Islet of Langerhans (tissue), 1 donor: ENCODE data around the gene VAMP1.
"Not testable (repeated sequence)": the region's sequence is repeated elsewhere in the genome, so short reads cannot be mapped to it uniquely, and the experiment has no call there.

Experiments used
- FAIRE-seq: peaks from one replicate; lab custom pipeline; 2011; peaks lifted over from hg19 to GRCh38; lab: Jason Lieb, UNC

Gene VAMP1

DNA sequence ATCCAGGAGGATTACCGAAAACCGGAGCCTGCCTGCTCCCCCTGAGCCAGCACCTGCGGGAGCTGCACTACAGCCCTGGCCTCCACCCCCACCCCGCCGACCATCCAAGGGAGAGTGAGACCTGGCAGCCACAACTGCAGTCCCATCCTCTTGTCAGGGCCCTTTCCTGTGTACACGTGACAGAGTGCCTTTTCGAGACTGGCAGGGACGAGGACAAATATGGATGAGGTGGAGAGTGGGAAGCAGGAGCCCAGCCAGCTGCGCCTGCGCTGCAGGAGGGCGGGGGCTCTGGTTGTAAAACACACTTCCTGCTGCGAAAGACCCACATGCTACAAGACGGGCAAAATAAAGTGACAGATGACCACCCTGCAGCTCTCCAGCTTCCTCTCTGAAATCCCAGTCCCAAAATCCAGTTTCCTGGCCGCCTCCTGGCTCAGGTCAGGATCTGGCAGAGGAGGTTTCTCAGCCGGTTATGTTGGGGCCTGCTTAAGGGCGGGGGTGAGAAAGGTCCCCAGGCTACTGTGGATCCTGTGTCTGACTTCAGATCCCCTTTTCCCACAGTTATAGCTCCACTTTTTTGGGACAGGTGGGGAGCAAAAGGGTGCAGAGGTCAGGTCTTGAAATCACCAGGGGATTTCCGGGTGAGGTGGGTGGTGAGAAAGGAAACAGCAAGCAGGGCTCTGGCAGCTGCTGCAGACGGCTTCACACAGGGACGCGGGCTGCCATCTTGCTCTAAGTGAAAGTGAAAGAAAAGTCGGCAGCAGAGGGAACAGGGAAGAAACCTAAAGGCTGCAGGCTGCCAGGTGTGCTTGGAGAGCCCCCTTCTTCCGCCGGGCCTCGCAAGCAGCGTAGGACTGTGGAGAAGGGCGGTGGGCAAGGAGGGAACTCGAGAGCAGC, 18.9 kb downstream of the VAMP1 start, which contains the start of gene TAPBPL:
Gene TAPBPL, plus strand, starts transcription at position 695 of the 897 bp plus-strand sequence. CDS start 207 bp downstream, outside the sequence.
- FAIRE-seq = peak; percentile 9

DNA sequence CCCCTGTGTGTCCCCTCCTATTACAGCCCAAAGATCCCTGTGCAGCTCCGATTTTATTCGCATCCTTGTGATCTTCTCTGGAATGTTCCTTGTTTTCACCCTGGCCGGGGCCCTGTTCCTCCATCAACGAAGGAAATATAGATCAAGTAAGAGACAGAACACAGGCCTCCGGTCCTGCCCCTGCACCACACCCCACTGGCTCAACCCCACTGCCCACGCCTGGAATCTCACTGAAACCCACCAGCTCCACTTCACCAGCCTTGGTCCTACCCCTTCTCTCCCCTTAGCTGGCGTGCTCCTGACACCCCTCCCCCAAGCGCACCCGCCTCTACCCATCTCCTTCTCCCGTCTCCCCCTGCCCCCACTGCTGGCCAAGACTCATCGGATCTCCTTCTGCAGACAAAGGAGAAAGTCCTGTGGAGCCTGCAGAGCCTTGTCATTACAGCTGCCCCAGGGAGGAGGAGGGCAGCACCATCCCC, 19.6 kb downstream of the VAMP1 start:
- FAIRE-seq = no peak

DNA sequence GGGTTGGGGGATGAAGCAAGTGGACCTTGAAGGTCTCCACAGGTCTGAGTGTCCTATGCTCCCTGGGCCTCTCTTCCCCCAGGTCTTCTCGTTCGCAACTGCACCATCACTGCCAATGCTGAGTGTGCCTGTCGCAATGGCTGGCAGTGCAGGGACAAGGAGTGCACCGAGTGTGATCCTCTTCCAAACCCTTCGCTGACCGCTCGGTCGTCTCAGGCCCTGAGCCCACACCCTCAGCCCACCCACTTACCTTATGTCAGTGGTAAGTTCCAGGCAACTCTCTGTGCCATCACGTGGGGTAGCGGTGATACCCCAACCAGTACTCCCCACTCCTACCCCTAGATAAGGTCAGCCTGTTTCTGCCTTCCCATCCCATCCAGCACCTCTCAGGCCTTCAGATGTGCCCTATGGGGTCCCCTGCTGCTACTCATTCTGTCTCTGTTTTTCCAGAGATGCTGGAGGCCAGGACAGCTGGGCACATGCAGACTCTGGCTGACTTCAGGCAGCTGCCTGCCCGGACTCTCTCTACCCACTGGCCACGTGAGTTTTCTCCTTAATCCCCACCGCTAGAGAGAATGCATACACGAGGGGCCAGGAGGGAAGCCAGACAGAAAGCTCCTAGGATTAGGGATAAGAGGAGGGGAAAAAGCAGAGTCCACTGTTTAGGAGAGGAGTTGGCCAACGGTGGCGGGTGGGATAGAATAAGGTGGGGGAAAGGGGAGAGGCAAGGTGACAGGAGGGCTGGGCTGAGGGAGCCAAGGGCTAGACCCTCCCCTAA, 20.2 kb downstream of the VAMP1 start:
- no peak for FAIRE-seq

GRCh38 chr12:6444704-6445688, 25.5 kb downstream of the VAMP1 start, which contains the start of gene CD27:
Gene CD27, plus strand, starts transcription at chr12:6444955. Its CDS starts 141 bp downstream, at chr12:6445096.
- no peak for FAIRE-seq

- no peak for FAIRE-seq
Measured at GRCh38 chr12:6444031-6444430, 26.4 kb downstream of the VAMP1 start.

DNA sequence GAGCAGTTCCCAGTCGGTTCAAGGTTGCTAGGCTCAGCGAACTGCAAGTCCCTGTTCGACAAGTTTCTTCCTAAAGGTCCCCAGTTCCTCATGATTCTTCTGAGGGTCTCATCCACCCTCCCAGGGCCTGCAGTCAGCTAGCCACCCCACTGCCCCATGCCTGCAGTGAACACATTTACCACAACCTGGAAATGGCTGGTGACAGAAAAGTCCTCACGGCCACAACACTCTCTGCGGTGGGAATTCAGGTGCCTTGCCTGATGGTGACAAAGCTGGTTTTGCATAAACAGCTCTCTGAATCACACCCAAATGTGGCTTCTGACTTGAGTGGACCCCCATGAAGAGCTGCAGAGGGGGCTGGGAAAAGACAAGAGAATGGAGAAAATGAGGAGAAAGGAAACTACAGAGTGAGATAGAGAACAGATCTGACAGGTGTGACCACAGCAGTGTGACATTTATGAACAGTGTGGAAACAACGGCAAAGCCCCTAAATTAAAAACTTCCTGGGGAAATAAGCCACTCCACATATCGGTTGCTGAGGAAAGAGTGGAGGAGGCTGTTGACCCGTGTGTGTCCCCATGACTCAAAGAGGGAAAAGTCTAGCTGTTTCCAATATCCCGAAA, 27.0 kb downstream of the VAMP1 start:
- FAIRE-seq = no peak

- no peak for FAIRE-seq
Measured at GRCh38 chr12:6442836-6443235, 27.6 kb downstream of the VAMP1 start.

DNA sequence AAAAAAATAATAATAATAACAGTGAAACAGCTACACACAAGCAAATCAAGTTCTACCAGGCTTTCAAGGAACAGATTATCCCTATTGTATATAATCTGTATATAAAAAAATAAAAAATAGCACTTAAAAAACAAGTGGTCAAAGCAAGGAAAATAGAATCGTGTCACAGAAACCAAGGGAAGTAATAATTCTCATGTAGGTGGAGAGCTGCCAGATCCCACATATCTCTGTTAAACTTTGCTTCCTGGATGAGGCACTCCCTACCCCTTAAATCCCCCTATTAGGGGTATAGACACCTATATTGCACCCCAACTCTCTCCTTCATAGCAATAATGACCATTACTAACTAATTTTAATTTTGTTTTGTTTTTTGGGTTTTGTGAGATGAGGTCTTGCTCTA, 30.1 kb downstream of the VAMP1 start:
- FAIRE-seq = no peak

DNA sequence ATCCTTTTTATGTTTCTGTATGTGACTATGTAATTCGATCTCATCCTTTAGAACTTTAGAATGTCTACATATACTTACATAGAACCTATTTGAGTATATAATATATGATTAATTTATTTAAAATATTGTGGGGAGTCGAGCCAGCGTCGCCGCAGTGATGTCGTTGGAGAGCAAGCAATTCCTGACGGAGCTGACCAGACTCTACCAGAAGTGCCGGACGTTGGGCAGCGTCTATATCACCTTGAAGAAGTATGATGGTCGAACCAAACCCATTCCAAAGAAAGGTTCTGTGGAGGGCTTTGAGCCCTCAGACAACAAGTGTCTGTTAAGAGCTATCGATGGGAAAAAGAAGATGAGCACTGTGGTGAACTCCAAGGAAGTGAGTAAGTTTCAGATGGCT, 32.1 kb downstream of the VAMP1 start:
- no peak for FAIRE-seq

- FAIRE-seq = no peak
Measured at GRCh38 chr12:6437586-6437985, 32.9 kb downstream of the VAMP1 start.

GRCh38 chr12:6435961-6436715, 34.3 kb downstream of the VAMP1 start:
- FAIRE-seq = no peak

GRCh38 chr12:6434205-6435140, 36.0 kb downstream of the VAMP1 start:
- no peak for FAIRE-seq

DNA sequence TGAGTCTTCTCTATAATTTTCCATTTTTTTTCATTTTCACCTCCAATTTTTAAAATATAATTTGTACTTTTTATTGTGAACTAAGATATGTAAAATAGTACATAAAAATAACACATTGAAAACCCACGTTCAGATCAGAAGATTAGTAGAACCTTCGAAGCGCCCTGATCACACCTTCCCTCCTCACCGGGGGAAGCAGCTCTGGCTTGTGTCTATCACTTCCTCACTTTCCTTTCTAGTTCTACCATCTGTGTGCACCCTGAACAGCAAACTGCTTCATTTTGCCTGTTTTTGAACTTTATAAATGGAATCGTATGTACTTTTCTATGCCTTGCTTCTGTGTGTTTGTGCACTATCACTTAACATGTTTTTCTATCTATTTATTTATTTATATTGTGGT, 37.5 kb downstream of the VAMP1 start:
- no peak for FAIRE-seq

GRCh38 chr12:6430124-6430989, 40.1 kb downstream of the VAMP1 start:
- FAIRE-seq = no peak

GRCh38 chr12:6428326-6428725, 42.2 kb downstream of the VAMP1 start:
- FAIRE-seq = no peak

GRCh38 chr12:6427796-6428195, 42.7 kb downstream of the VAMP1 start:
- not testable (repeated sequence) for FAIRE-seq

GRCh38 chr12:6426882-6427671, 43.4 kb downstream of the VAMP1 start:
- FAIRE-seq = no peak
